Glutamatergic neuron (in vitro differentiated cells): ENCODE measurements around the gene LGI4. TPM values are rescaled to one million over a fixed set of nuclear protein-coding genes. Genes with fewer than 3 reads are reported as not detected.

Experiments
- DNase-seq: peaks from one replicate; pipeline ENCODE4 v3.0.0; 2022
- H3K27ac Mint-ChIP-seq: one replicate; pipeline ENCODE4 v1.8.0; 2020; ENCODE audit warnings: mild to moderate bottlenecking, mixed read lengths, inconsistent platforms; ENCODE audit not compliant: unreplicated experiment
- H3K27me3 Mint-ChIP-seq: one replicate; pipeline ENCODE4 v1.8.0; 2020; ENCODE audit warnings: mild to moderate bottlenecking, moderate library complexity, mixed read lengths, inconsistent platforms; ENCODE audit not compliant: unreplicated experiment
- H3K36me3 Mint-ChIP-seq: one replicate; pipeline ENCODE4 v1.8.0; 2020; ENCODE audit warnings: mild to moderate bottlenecking, mixed read lengths, inconsistent platforms; ENCODE audit not compliant: unreplicated experiment
- H3K4me1 Mint-ChIP-seq: one replicate; pipeline ENCODE4 v1.8.0; 2020; ENCODE audit warnings: mild to moderate bottlenecking, low read depth, mixed read lengths, inconsistent platforms; ENCODE audit not compliant: unreplicated experiment
- H3K4me3 Mint-ChIP-seq: one replicate; pipeline ENCODE4 v1.8.0; 2020; ENCODE audit warnings: mild to moderate bottlenecking, mixed read lengths, inconsistent platforms; ENCODE audit not compliant: unreplicated experiment
- H3K9me3 Mint-ChIP-seq: one replicate; pipeline ENCODE4 v1.8.0; 2020; ENCODE audit warnings: mild to moderate bottlenecking, moderate library complexity, mixed read lengths, inconsistent platforms; ENCODE audit not compliant: unreplicated experiment
- total RNA-seq: library from RNA; stranded (reverse); fragmentation: NEBNext Ultra II Directional; extraction: Animal tissue kit (Norgen Biotek cat#: 25700); gene quantifications from one replicate; pipeline ENCODE4 v1.2.1, GENCODE V29; 2021; ENCODE audit not compliant: unreplicated experiment
- TF ChIP-seq, protein P1 (sequence below): fragments of 200-600 bp; sonication (generic); IDR thresholded peaks from one replicate; pipeline ENCODE4 v1.5.0; 2021; ENCODE audit not compliant: partially characterized antibody, unreplicated experiment

The LGI4 gene
- total RNA-seq, 1 donor from 2014 or later = 14.4 TPM

DNA sequence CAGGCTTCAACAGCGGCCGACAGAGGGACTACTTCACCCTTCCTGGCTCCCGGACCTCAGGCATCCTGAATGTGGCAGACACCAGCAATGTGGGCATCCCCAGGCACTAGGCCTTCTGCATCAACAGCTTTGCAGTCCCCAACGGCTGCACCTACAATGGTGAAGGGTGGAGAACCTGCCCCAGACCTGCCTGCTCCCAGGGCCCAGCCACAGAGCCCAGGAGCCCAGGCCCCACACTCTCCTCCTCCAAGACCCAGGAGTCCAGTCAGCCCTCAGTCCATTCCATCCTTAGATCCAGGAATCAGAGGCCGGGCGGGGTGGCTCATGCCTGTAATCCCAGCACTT, 58.9 kb downstream of the LGI4 start:
- H3K4me1 Mint-ChIP-seq = peaks cover 18% of the 10 kb centered on the region
- peaks cover 12% of the 10 kb centered on the region for H3K9me3 Mint-ChIP-seq
- no peak overlapping the region for H3K27ac Mint-ChIP-seq
- TF ChIP-seq, protein P1, sequence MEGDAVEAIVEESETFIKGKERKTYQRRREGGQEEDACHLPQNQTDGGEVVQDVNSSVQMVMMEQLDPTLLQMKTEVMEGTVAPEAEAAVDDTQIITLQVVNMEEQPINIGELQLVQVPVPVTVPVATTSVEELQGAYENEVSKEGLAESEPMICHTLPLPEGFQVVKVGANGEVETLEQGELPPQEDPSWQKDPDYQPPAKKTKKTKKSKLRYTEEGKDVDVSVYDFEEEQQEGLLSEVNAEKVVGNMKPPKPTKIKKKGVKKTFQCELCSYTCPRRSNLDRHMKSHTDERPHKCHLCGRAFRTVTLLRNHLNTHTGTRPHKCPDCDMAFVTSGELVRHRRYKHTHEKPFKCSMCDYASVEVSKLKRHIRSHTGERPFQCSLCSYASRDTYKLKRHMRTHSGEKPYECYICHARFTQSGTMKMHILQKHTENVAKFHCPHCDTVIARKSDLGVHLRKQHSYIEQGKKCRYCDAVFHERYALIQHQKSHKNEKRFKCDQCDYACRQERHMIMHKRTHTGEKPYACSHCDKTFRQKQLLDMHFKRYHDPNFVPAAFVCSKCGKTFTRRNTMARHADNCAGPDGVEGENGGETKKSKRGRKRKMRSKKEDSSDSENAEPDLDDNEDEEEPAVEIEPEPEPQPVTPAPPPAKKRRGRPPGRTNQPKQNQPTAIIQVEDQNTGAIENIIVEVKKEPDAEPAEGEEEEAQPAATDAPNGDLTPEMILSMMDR = no peak
- H3K36me3 Mint-ChIP-seq = no peaks in the 10 kb centered on the region
- DNase-seq = no peak
- no peak overlapping the region for H3K4me3 Mint-ChIP-seq
- peaks cover 19% of the 10 kb centered on the region for H3K27me3 Mint-ChIP-seq

DNA sequence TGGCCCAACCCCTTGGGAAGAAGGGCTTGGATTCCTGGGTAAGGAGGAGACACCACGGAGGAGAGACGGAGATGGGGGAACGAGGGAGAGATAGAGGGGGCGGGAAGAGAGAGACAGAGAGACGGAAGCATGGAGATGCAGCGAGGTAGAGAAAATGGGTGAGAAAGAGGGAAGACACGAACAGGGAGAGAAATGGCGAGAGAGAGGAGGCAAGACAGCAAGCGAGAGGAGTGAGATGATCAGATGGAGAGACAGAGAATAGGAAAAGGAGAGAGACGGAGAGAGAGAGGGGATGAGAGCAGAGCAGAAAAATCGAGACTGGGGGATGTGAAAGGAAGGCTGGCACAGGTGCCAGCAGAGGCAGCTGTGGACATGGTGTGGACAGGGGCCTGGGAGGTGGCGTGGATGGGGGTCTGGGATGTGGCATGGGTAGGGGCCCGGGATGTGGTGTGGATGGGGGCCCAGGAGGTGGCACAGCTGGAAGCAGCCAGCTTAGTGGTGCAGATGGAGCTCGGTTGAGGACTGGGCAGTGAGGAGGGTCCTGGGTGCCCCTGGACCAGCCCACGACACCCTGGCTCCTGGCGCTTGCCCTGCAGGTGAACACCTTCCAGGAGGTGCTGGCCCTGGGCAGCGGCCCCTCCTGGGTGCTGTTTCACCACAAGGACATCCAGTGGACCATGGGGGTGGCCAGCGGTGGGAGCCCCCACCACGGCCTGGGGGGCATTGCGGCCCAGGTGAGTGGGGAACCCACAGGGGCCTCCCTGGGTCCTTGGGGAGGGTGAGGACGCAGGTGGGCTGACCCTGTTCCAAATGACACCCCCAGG, 59.4 kb downstream of the LGI4 start:
- Mint-ChIP-seq H3K27ac (no peak overlapping the region), H3K27me3 (peaks cover 19% of the 10 kb centered on the region), H3K4me1 (peaks cover 18% of the 10 kb centered on the region), H3K36me3 (no peaks in the 10 kb centered on the region), H3K4me3 (peak overlapping the region; percentile 50), H3K9me3 (peaks cover 12% of the 10 kb centered on the region)
- no peak for DNase-seq
- TF ChIP-seq, protein P1 = no peak

Other genes with a start within 250 kb of the LGI4 start
- gene ZNF30, start 208.2 kb downstream of the LGI4 start, total RNA-seq = 7.4 TPM
- 6.4 TPM for gene ZNF792, start 170.8 kb downstream of the LGI4 start, total RNA-seq
- 220 TPM for gene GRAMD1A, start 134.7 kb downstream of the LGI4 start, total RNA-seq
- gene SCN1B, start 104.6 kb downstream of the LGI4 start, total RNA-seq = 12.0 TPM
- 0.29 TPM for gene HPN, start 93.3 kb downstream of the LGI4 start, total RNA-seq
- gene FXYD3, start 19.2 kb downstream of the LGI4 start, total RNA-seq = not detected
- not detected for gene FXYD1, start 3.8 kb upstream of the LGI4 start, total RNA-seq
- 22.3 TPM for gene FXYD7, start 8.2 kb upstream of the LGI4 start, total RNA-seq
- gene FXYD5, start 19.7 kb upstream of the LGI4 start, total RNA-seq = 5.3 TPM
- gene FAM187B, start 93.7 kb upstream of the LGI4 start, total RNA-seq = not detected
- gene LSR, start 113.9 kb upstream of the LGI4 start, total RNA-seq = 5.4 TPM
- gene USF2, start 133.9 kb upstream of the LGI4 start, total RNA-seq = 132 TPM
- not detected for gene HAMP, start 147.5 kb upstream of the LGI4 start, total RNA-seq
- not detected for gene MAG, start 157.1 kb upstream of the LGI4 start, total RNA-seq
- gene CD22, start 194.1 kb upstream of the LGI4 start, total RNA-seq = not detected
- not detected for gene FFAR1, start 212.8 kb upstream of the LGI4 start, total RNA-seq
- not detected for gene FFAR3, start 223.4 kb upstream of the LGI4 start, total RNA-seq
- not detected for gene GPR42, start 236.0 kb upstream of the LGI4 start, total RNA-seq